ENCODE results near the gene TRAPPC5.
A peak's percentile ranks its signal among the peaks of the same experiment; 100 is the strongest.

TRAPPC5 gene

DNA sequence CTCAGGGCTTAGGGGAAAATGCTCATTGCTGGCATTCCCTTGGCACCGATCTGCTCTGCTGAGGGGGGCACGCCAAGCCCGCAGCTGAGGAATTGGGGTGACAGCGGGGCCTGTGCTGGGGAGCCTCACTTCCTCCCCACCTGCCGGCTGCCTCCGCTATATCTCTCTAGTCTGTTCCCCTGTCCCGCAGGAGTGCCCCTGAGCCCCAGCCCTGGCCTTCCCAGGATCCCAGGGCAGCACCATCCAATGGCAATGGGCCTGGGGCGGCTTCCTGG lies 34.3 kb upstream of the TRAPPC5 start:
- DNase-seq: no peak

- no peak for DNase-seq
Measured at GRCh38 chr19:7647156-7647555, 33.5 kb upstream of the TRAPPC5 start.

- no peak for DNase-seq
Measured at GRCh38 chr19:7648265-7649014, 32.2 kb upstream of the TRAPPC5 start.

- DNase-seq: no peak
Measured at GRCh38 chr19:7650148-7650547, 30.5 kb upstream of the TRAPPC5 start.

DNA sequence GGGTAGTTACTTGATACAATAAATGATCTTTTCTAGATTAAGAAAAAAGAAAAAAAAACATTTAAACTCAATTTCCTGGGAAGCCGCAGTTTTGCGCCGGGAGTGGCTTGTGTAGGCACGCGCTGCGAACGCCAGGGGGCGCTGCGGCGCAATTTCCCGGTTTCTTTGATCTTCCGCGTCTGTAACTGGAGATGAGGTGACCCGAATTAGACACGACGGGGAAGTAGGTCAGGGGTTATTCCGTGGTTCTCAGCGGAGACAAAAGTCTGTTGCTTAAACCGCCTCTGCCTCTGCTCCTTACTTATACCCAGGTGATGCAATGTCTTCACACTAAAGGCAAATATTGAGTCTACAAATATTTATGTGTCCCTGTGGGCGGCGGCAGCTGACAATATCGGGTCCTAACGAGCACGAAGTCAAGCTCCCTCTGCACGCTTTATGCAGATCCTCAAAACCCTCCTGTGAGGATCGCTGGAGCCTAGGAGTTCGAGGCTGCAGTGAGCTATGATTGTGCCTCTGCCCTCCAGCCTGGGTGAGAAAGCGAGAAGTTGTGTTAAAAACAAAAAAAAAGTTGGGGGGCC lies 28.5 kb upstream of the TRAPPC5 start:
- peak; percentile 28 for DNase-seq

- DNase-seq: no peak
Measured at GRCh38 chr19:7654401-7654800, 26.2 kb upstream of the TRAPPC5 start.

GRCh38 chr19:7655581-7655980 lies 25.1 kb upstream of the TRAPPC5 start:
- no peak for DNase-seq

GRCh38 chr19:7657131-7657751 lies 23.4 kb upstream of the TRAPPC5 start:
- DNase-seq: no peak

DNA sequence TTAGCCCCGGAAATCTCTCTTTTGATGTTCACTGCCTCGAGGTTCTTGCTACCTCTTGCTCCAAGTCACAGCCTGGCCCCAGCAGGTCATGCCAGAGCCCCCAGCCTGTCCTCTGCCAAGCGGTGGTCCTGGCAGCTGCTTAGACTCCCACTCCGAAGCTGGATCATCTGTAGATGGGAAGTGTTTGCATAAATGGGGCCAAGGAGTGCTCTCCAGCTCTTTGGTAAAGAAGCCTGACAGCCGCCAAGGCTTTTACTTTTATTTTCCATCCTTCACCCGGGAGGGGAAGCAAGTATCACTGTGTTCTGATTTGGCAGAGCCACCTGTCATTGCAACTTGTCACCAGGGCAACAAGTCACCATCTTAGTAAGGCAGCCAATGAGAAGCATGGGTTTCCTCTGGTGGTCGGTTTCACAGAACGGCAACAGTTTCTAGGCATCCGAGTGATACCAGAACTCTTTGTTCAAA lies 22.4 kb upstream of the TRAPPC5 start:
- DNase-seq: no peak

- DNase-seq: no peak
Measured at GRCh38 chr19:7661744-7662538, 18.7 kb upstream of the TRAPPC5 start.

GRCh38 chr19:7662657-7663056 lies 18.0 kb upstream of the TRAPPC5 start:
- no peak for DNase-seq

DNA sequence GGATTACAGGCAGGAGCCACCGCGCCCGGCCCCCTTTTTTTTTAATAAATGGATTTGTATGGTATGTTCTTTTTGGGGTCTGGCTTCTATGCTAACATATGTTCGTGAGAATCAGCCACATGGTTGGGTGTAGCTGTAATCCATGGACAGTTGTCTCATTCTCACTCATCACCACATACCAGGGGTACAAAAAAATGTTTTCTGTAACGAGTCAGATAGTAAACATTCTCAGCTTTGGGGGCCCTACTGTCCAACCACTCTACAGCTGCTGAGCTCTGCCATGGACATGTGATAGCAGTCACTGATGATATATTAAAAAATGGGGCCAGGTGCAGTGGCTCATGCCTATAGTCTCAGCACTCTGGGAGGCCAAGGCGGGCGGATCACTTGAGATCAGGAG lies 16.9 kb upstream of the TRAPPC5 start:
- DNase-seq: no peak

GRCh38 chr19:7665076-7665475 lies 15.6 kb upstream of the TRAPPC5 start:
- DNase-seq: no peak

- DNase-seq: no peak
Measured at GRCh38 chr19:7668842-7669241, 11.8 kb upstream of the TRAPPC5 start, which contains the start of gene RETN. Gene RETN, plus strand, starts transcription at chr19:7669049. Its CDS starts 278 bp downstream, at chr19:7669327.

DNA sequence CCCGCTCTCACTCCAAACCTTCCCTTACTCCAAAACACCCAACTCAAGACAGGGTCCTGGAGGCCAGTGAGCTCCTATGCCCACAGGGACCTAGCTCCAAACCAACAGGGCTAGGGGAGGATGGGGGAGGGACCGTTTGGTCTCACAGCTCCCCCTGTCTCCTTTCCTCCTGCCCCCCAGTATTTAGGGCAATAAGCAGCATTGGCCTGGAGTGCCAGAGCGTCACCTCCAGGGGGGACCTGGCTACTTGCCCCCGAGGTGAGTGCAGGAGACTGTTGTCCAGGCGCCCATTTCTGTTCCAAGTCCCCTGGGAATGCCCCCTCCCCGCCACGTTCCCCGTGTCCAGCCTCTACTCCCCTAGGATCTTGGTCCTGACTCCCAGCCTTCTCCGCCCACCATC lies 11.0 kb upstream of the TRAPPC5 start:
- DNase-seq: no peak

GRCh38 chr19:7670150-7670783 lies 10.4 kb upstream of the TRAPPC5 start:
- DNase-seq: no peak

DNA sequence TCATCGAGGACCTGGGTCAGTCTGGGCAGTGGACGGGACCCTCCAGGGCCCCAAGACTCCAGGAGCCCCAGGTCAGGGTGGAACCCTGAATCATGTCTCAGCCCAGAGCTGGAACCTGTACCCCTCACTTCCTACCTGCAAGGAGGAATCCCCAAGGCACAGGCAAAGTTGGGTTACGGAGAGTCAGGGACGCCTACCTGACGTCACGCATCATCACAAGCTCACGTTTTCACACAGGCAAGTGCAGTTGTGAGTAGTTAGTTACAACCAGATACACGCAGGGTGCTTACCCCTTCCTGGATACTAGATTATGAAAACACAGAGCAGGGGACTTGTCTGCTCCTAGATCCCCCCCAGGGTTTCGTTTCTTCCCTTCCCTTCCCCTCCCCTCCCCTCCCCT lies 9.8 kb upstream of the TRAPPC5 start:
- no peak for DNase-seq

- DNase-seq: no peak
Measured at GRCh38 chr19:7672522-7672921, 8.1 kb upstream of the TRAPPC5 start.

DNA sequence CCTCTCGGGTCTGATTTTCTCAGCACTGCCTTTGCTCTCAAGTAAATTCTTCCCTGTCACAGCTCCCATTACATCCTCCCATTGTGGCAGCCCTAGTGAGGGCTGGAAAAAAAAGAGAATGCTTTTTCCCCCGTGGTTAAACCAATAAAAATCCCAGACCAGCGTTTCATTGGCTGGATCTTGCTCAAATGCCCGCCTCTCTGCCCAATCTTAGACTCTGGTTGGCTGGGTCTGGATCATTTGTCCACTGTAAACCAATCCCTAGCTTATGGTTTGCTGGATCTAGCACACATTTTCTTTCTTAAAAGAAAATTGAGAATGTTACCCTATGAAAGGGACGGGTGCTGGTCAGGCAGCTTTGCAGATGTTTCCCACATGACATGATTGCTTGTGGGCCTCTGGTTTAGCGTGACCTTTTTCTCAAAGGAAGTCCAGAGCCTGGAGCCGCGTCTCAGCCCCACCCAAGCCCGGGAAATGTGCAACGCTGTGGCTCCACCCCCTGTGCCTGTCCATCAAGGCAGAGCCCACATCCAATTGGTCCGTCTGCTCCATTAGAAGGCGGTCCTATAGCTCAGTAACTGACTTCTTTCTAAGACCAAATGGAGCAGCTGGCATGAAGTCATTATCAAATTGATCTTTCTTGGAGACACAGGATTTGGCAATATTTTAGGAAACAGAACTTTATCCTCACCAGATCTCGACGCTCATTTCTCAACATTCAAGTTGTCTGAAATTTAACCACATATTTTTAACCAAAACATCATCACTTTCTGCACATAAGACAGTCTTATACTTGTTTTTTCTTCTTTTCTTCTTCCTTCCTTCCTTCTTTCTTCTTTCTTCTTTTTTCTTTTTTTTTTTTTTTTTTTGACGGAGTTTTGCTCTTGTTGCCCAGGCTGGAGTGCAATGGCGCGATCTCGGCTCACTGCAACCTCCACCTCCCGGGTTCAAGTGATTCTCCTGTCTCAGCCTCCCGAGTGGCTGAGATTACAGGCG lies 6.3 kb upstream of the TRAPPC5 start:
- peak; percentile 63 for DNase-seq

- DNase-seq: no peak
Measured at GRCh38 chr19:7676376-7676775, 4.3 kb upstream of the TRAPPC5 start.

DNA sequence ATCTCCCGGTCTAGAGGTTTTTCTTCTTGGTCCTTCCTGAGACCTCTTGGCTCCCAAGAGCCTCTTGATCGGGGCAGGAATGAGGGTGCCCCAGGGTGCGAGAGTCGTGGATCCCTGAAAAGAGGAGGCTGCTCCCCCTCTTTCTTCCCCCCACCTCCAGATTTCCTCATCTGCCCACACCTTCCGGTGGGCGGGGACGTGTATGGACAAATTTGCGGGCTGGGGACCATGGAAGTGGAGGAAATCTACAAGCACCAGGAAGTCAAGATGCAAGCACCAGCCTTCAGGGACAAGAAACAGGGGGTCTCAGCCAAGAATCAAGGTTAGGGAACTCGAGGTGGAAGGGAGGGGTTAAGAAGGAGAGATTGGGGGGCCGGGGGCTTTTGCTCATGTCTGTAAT lies 3.8 kb upstream of the TRAPPC5 start, which contains the start of gene MCEMP1:
MCEMP1 (plus strand) TSS at position 237 of the 400 bp plus-strand sequence; CDS start at position 268, 31 bp downstream.
- DNase-seq: no peak
